Brain microvascular endothelial cell (primary cell): ENCODE data around the gene CDH23.

ENCODE experiments used
- DNase-seq: peaks from one replicate; pipeline ENCODE4 v3.0.0-alpha.2; 2020
- H3K27ac ChIP-seq: fragments of 250-450 bp; sonication (Bioruptor Pico); 2 replicates; pipeline ENCODE4 v1.5.1; 2020; ENCODE audit warnings: mild to moderate bottlenecking, moderate library complexity
- H3K27me3 ChIP-seq: fragments of 250-450 bp; sonication (Bioruptor Pico); replicated peaks from 2 replicates; pipeline ENCODE4 v1.5.1; 2020; ENCODE audit warnings: mild to moderate bottlenecking
- H3K36me3 ChIP-seq: fragments of 250-450 bp; sonication (Bioruptor Pico); replicated peaks from 2 replicates; pipeline ENCODE4 v1.5.1; 2020; ENCODE audit warnings: mild to moderate bottlenecking
- H3K4me3 ChIP-seq: 2 replicates; pipeline ENCODE4 v1.5.1; 2011; ENCODE audit warnings: low read depth, mild to moderate bottlenecking, control low read depth, low read length, moderate library complexity
- CTCF ChIP-seq: IDR thresholded peaks from 2 replicates; pipeline ENCODE4 v1.5.1; 2011; ENCODE audit warnings: low read depth, mild to moderate bottlenecking, moderate library complexity, low read length, control low read depth, inconsistent platforms; ENCODE audit errors: missing control alignments
- in situ Hi-C: cut with HindIII; loops from 2 replicates; pipeline ENCODE4 v1.10.0; 2017; ENCODE audit warnings: low sequenced_read_pairs, low pct_ligation_motif_present

The CDH23 gene

DNA sequence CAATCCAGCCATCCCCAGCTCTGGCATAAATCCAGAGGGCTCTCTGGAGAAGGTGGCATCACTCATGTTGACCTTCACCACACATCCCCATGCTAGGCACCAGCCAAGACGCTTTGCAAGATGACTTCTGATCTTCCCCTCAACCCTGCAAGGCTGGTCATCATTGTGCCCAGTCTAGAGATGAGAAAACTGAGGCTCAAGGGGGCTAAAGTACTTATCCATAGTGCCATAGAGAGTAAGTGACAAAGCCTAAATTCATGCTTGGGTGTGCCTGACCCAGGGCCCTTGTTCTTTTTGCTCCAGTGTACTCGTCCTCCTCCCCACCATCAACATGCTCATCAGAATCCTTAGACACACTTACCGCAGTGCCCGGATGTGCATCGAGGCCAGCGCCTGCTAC, 324.6 kb downstream of the CDH23 start:
- no peak for DNase-seq
- H3K27ac ChIP-seq, result no peak overlapping the region
- TF ChIP-seq CTCF, result no peak
- H3K27me3 ChIP-seq, result no peaks in the 10 kb centered on the region
- no peak overlapping the region for H3K4me3 ChIP-seq
- in situ Hi-C loops, result no loop called here
- no peaks in the 10 kb centered on the region for H3K36me3 ChIP-seq

- no peak for DNase-seq
- no peaks in the 10 kb centered on the region for H3K27me3 ChIP-seq
- no peak overlapping the region for H3K4me3 ChIP-seq
- TF ChIP-seq CTCF, result no peak
- in situ Hi-C loops, result no loop called here
- no peak overlapping the region for H3K27ac ChIP-seq
- no peaks in the 10 kb centered on the region for H3K36me3 ChIP-seq
Observed at GRCh38 chr10:71722849-71723248, 326.1 kb downstream of the CDH23 start.

- Histone ChIP-seq H3K27me3 (no peaks in the 10 kb centered on the region), H3K36me3 (no peaks in the 10 kb centered on the region), H3K27ac (no peak overlapping the region), H3K4me3 (no peak overlapping the region)
- no peak for TF ChIP-seq CTCF
- in situ Hi-C loops, result no loop called here
- no peak for DNase-seq
Observed at GRCh38 chr10:71723311-71723710, 326.6 kb downstream of the CDH23 start.

DNA sequence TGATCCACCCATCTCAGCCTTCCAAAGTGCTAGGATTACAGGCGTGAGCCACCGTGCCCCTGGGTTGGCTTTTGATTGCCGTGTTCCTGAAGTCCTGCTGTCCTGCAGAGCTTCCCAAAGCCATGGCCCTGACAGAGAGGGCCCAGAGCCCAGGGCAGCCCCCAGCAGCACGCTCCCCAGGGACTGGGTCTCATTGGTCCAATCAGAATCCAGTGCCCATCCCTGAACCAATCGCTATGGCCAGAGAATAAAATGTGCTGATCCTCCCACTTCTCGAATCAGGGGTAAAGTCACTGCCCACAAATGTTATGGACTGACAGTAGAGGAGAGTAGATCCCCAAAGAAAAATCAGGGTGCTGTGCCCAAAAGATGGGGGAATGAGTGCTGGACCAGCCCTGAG, 327.8 kb downstream of the CDH23 start:
- DNase-seq, result no peak
- no peak for TF ChIP-seq CTCF
- Histone ChIP-seq H3K27ac (no peak overlapping the region), H3K27me3 (no peaks in the 10 kb centered on the region), H3K4me3 (no peak overlapping the region), H3K36me3 (no peaks in the 10 kb centered on the region)
- in situ Hi-C loops, result no loop called here

GRCh38 chr10:71725249-71725648, 328.5 kb downstream of the CDH23 start:
- H3K27me3 ChIP-seq, result no peaks in the 10 kb centered on the region
- no peak overlapping the region for H3K27ac ChIP-seq
- in situ Hi-C loops, result no loop called here
- H3K4me3 ChIP-seq, result no peak overlapping the region
- TF ChIP-seq CTCF, result no peak
- no peaks in the 10 kb centered on the region for H3K36me3 ChIP-seq
- no peak for DNase-seq

GRCh38 chr10:71725998-71726579, 329.4 kb downstream of the CDH23 start:
- peak; percentile 68 for TF ChIP-seq CTCF
- Histone ChIP-seq H3K27ac (no peak overlapping the region), H3K4me3 (no peak overlapping the region), H3K36me3 (no peaks in the 10 kb centered on the region), H3K27me3 (no peaks in the 10 kb centered on the region)
- in situ Hi-C loops, result no loop called here
- peak; percentile 38 for DNase-seq
